ENCODE data around the gene SPSB1. TPM values are rescaled to one million over a fixed set of nuclear protein-coding genes. Genes with fewer than 3 reads are reported as not detected.

The SPSB1 gene
- total RNA-seq, 2 donors from 2014 or later, result 107 to 171 TPM

DNA sequence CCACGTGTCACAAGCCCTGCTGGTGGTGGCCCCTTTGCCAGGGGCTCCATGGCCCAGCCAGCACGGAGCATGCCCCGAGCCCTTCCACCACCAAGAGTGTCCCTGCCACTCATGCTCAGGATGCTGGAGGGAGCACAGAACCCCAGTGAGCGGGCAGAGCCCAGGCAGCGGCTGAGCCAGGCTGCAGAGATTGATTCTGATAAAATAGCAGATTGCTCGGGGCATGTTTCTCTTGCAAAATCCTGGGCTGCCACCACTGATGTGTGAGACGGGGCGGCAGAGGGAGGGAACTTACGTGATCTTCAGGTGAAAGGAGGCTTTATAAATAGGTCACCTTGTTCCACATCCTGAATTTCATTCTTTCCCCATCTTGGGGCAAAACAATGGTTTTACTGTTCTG is 53.2 kb downstream of the SPSB1 start:
- H3K4me1 ChIP-seq (ENCODE audit: control insufficient read depth in 1 of 2, low read depth in 2 of 2), result peaks cover 36 to 84% of the 10 kb centered on the region in 2 donors
- no peak for ATAC-seq (ENCODE audit: insufficient number of reproducible peaks, low FRiP score, low read depth)
- H3K27ac ChIP-seq, result peak overlapping the region; percentile 15 to 50

DNA sequence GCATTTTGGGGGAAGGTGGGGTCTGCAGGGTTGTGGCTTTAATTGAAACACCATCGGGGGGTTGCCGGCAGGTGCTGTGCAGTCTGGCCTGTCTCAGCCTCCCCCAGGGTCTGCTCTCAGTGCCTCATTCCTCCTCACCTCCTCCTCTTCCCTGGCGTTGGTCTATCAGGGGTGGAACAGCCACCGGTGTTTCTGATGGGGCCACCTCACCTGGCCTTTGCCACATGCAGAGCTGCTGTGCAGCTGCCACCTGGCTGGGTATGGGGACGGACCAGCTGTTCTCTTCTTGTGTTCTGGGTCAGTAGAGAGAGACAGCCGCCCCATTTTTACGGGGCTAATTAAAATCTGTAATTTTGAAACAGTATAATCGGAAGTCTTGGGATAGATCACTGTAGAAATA is 53.9 kb downstream of the SPSB1 start:
- TF ChIP-seq, protein P1, sequence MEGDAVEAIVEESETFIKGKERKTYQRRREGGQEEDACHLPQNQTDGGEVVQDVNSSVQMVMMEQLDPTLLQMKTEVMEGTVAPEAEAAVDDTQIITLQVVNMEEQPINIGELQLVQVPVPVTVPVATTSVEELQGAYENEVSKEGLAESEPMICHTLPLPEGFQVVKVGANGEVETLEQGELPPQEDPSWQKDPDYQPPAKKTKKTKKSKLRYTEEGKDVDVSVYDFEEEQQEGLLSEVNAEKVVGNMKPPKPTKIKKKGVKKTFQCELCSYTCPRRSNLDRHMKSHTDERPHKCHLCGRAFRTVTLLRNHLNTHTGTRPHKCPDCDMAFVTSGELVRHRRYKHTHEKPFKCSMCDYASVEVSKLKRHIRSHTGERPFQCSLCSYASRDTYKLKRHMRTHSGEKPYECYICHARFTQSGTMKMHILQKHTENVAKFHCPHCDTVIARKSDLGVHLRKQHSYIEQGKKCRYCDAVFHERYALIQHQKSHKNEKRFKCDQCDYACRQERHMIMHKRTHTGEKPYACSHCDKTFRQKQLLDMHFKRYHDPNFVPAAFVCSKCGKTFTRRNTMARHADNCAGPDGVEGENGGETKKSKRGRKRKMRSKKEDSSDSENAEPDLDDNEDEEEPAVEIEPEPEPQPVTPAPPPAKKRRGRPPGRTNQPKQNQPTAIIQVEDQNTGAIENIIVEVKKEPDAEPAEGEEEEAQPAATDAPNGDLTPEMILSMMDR (IDR thresholded peaks at IDR 0.05), result no peak
- ATAC-seq (ENCODE audit: insufficient number of reproducible peaks, low FRiP score, low read depth), result no peak
- Histone ChIP-seq H3K27me3 (replicated peaks; ENCODE audit: insufficient read depth) (no peaks in the 10 kb centered on the region), H3K9me3 (no peaks in the 10 kb centered on the region), H3K4me3 (no peak overlapping the region), H3K36me3 (no peaks in the 10 kb centered on the region), H3K4me1 (ENCODE audit: control insufficient read depth in 1 of 2, low read depth in 2 of 2) (peaks cover 33 to 84% of the 10 kb centered on the region in 2 donors), H3K27ac (peak overlapping the region in 1 of 2 donors; percentile 50)
- DNase-seq (ENCODE audit: low spot score), result no peak

More for the DNA sequence above, 53.2 kb downstream of the SPSB1 start:
- Histone ChIP-seq H3K36me3 (no peaks in the 10 kb centered on the region), H3K4me3 (no peak overlapping the region), H3K9me3 (no peaks in the 10 kb centered on the region), H3K27me3 (replicated peaks; ENCODE audit: insufficient read depth) (no peaks in the 10 kb centered on the region)
- TF ChIP-seq, protein P1 (IDR thresholded peaks at IDR 0.05), result no peak
- DNase-seq (ENCODE audit: low spot score), result no peak

DNA sequence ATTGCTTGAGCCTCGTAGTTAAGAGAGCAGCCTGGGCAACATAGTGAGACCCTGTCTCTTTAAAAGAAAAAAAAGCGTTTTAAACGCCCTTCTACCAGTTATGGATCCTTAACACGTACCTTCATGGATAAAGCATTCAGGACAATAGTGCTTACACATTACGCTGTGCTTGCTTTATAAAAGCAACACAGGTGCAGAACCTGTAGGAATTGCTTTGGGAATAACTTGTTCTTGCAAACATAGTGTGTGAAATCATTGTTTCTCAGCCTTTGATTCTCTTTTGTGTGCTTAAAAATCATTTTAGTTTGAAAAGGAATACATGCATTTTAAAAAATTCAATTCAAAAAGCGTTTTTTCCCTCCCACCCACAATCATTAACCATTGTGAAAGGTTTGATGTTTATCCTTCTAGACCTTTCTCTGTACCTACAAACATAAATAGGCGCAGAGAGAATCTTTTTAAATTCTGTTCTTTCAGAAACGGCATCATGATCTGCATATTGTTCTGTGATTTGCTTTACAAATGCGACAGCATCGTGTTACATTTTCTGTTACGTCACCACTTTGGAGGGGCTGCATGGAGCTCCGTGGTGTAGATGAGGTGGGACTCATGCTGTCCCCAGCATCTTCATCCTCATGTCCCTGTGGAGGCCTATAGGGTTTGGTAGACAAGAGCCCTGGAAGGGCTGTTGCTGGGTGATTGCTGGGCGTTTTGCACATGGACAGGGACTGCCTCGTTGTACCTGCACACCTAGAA is 54.6 kb downstream of the SPSB1 start:
- TF ChIP-seq, protein P1 (IDR thresholded peaks at IDR 0.05), result no peak
- peaks cover 39 to 84% of the 10 kb centered on the region in 2 donors for H3K4me1 ChIP-seq (ENCODE audit: control insufficient read depth in 1 of 2, low read depth in 2 of 2)
- H3K4me3 ChIP-seq, result no peak overlapping the region
- DNase-seq (ENCODE audit: low spot score) (no peak), ATAC-seq (ENCODE audit: insufficient number of reproducible peaks, low FRiP score, low read depth) (no peak)
- H3K36me3 ChIP-seq, result no peaks in the 10 kb centered on the region
- H3K9me3 ChIP-seq, result no peaks in the 10 kb centered on the region
- no peaks in the 10 kb centered on the region for H3K27me3 ChIP-seq (replicated peaks; ENCODE audit: insufficient read depth)
- H3K27ac ChIP-seq, result no peak overlapping the region

DNA sequence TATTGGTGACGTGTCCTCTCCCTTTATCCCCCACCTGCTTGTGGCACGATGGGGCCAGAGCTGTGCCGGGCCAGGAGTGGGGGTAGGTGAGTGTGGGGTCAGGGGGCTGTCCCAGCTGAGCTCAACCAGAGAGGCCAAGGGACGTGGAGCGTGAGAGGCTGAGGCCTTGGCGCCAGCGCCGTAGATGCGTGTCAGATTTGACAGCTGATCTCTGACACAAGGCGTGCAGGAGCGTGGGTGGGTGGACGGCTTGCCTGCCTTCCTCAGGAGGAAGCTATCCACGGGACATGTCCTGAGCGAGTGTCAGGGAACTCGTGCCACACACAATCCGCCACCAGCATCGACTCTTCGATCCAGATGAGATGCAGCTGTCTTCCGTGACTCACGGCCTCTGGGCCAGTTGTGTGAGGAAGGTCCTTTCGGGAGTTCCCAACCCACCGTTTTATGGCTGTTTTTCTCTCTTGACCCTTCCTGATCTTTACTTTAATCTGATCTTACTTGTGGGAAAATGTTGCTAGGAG is 56.7 kb downstream of the SPSB1 start:
- no peak for ATAC-seq (ENCODE audit: insufficient number of reproducible peaks, low FRiP score, low read depth)
- peaks cover 39 to 99% of the 10 kb centered on the region in 2 donors for H3K4me1 ChIP-seq (ENCODE audit: control insufficient read depth in 1 of 2, low read depth in 2 of 2)

More for the DNA sequence above, 56.7 kb downstream of the SPSB1 start:
- TF ChIP-seq, protein P1 (IDR thresholded peaks at IDR 0.05), result no peak
- no peak for DNase-seq (ENCODE audit: low spot score)
- Histone ChIP-seq H3K27me3 (replicated peaks; ENCODE audit: insufficient read depth) (no peaks in the 10 kb centered on the region), H3K9me3 (no peaks in the 10 kb centered on the region), H3K27ac (peak overlapping the region; percentile 64 to 76), H3K4me3 (no peak overlapping the region), H3K36me3 (no peaks in the 10 kb centered on the region)

Data from thoracic aorta (tissue), 2 donors.